ENCODE results near the gene ZNF496.

ZNF496 gene

DNA sequence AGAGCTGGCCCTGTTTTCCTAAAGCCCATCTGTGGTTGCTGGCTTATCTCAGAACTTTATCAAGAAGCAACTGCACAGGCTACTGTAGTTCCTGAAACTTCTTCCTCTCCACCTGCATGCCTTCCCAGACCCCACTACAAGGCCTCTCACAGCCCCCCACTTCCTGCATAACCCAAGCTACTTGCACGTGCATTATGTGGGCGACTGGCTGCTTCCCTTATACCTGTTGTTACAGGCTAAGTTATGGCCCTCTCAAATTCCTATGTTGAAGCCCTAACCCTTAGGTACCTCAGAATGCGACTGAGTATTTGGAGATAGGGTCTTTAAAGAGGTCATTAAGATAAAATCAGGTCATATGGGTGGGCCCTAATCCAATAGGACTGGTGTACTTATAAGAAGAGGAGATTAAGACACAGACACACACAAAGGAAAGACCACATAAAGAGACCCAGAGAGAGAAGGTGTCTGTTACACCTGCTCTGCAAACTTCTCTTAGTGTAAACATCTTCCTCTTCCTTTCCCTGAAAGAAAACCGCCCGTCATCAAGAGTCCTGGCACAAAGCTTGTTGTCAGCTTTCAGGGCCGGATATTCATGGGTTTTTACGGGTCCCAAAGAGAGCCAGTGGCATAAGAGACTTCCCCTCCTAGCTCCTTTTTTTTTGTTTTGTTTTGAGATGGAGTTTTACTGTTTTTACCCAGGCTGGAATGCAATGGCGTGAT is 5.1 kb downstream of the ZNF496 start:
- no peak for DNase-seq

DNA sequence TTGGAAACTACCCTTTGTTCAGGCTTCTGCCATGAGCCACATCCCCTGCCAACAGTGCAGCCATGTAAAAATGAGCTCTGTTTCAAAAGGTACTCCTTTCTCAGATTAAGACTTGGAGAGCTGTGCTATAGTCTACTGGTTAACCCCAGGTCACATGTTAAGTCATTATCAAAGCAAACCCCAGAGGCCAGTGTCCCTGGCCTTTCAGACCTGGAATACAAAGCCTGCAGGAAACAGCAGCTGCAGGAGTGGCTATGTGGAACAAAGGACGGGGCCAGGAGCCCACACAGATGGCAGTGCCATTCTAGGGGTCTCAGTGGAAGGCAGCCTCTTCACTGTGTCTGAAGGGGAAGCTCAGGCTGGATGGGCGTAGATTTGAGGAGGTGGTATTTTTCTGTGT is 6.7 kb downstream of the ZNF496 start:
- DNase-seq = no peak

DNA sequence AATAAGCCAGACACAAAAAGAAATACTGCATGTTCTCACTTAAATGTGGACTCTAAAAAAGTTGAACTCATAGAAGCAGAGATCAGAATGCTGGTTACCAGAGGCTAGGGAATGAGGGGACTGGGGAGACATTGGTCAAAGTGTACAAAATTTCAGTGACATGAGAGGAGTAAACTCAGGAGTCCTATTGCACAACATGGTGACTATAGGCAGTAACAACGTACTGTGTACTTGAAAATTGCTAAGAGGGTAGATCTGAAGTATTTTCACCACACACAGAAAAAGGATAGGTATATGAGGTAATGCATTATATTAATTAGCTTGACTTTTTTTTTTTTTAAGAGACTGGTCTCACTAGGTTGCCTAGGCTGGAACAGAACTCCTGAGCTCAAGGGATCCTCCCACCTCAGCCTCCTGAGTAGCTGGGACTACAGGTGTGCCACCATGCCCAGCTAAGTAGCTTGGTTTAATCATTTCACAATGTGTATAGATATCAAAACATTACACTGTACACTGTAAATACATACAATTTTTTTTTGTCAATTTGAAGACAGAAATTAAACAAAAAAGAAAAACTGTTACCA is 7.4 kb downstream of the ZNF496 start:
- DNase-seq = no peak

DNA sequence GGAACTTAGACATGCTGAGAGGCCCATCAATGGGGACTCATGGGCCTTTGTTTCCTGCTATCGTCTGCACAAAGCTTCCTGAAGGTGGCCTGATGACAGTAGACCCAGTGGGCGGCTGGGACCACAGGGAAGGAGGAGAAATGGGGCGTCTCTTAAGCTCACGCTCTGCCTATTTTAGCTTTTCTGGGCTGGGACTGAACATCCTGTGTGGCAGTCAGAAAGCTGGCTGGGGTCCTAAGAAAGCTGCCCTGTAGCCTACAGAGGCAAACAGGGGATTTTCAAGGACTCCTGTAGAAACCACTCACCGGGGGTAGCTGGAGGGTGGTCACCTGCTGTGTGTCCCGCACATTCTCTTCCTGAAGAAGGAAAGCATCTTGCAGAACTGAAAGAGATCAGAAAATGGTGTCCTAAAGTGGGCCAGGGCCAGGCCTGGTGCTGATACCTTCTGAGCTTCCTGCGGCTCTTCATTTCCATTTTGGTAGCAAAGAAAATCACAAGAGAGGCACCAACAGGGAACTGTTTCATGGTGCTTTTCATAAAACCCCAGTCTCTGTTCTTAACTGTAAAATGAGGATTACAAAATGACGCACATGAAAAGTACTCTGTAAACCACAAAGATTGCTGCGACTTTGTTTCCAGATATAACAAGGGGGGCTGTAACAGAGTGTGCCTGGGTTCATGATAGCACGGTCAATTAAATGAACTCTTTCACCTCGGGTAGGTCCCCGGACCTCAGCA is 8.6 kb downstream of the ZNF496 start:
- no peak for DNase-seq

DNA sequence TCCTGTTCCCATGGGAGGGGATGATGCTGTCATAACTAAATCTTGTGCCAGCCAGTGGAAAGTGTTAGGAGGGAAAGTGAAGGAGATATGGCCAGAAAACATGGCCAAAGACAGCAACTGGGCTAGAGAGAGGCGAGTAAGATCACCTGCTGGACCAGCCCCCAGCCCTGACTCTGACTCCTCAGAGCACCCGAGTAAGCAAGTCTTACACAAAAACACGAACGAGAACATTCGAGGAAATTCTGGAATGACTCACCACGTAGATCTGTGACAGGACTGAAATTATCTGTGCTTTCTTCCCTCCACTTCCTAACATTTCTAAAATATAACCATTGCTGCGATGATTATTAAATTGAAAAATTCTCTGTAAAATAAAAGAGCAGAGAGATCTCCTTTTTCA is 9.2 kb downstream of the ZNF496 start:
- no peak for DNase-seq

DNA sequence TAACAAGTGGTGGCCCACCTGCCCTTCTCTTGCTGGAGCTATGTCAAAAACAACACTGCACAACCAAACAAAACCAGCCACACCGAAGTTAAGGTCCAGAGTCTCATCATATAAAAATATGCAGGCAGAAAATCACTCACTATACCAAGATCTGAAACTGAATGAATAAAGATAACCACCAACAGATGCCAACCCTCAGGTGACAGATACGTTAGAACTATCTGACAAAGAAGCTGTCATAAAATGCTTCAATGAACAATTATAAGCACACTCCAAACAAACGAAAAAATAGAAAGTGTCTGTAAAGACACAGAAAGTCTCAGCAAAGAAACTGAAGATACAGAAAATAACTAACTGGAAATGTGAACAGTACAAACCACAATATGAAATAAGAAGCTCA is 14.0 kb downstream of the ZNF496 start:
- no peak for DNase-seq

DNA sequence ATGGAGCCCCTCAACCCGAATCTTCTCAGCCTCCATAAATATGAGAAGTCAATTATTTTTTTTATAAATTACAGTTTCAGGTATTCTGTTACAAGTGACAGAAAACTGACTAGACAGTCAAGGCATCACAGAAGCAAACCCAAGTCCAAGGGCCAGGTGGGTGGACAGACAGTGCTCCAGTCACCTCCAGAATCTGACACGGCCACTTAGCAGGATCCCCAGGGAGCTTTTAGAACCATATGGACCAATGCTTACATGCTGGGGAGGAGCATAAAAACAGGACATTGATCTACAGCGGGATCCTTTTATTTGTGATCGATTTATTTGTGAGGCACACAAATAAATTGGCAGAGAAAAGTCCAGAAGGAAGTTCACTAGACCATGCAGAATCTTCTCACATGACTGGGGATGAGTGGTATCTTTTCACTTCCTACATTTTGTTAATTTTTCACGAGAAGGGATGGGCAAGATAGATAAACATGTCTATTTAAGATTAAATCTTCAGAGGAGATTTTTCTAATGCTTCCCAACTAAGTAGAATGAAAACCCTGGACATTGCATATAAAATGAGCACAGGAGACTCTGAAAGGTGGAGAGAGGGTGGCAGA is 15.0 kb downstream of the ZNF496 start:
- no peak for DNase-seq

DNA sequence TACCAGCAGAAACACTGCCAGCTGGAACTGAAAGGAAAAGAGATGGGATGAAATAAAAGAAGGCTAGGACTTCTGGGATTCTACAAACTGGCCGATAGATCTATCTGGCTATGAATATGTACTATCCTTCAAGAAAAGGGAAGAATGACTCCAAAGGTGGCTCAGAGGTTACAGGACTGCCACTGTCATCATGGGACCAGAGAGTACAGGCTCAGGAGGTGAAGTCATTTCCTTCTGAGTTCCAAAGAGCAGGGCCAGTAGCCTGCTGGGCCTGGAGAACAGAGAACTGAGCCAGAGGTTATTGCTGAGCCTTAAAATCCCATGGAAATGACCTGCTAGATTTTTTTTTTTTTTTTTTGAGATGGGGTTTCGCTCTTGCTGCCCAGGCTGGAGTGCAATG is 27.6 kb downstream of the ZNF496 start:
- no peak for DNase-seq

DNA sequence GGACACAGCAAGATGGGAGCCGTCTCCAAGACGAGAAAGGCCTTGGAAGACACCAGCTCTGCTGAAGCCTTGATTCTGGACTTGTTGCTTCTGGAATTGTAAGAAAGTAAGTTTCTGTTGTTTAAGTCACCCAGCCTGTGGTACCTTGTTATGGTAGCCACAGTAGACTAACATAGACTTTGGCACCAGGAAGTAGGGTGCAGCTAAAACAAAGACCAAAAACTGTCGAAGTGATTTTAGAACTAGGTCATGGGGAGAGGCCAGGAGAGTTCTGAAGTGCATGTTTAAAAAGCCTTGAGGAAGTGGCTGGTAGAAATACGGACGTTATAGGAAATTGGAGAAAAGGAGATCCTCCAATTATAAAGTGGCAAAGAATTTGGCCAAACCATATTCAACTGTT is 28.5 kb downstream of the ZNF496 start:
- DNase-seq = no peak

DNA sequence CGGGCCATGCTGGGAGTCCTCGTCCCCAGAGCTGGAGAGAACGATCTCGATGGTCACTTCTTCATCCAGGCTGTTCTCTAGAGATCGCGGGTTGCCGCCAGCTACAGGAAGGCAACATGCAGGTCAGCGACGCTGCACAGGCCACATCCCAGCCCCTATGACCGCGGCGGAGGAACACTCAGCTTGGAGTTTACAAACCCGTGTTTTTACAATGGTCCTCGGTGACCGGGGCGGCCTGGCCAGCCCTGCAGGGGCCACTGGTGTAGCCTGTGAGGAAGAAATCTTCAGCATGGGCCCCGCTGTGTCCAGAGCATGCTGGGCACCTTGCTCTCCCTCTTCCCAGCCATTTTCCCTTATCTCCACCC is 30.5 kb downstream of the ZNF496 start:
- no peak for DNase-seq

DNA sequence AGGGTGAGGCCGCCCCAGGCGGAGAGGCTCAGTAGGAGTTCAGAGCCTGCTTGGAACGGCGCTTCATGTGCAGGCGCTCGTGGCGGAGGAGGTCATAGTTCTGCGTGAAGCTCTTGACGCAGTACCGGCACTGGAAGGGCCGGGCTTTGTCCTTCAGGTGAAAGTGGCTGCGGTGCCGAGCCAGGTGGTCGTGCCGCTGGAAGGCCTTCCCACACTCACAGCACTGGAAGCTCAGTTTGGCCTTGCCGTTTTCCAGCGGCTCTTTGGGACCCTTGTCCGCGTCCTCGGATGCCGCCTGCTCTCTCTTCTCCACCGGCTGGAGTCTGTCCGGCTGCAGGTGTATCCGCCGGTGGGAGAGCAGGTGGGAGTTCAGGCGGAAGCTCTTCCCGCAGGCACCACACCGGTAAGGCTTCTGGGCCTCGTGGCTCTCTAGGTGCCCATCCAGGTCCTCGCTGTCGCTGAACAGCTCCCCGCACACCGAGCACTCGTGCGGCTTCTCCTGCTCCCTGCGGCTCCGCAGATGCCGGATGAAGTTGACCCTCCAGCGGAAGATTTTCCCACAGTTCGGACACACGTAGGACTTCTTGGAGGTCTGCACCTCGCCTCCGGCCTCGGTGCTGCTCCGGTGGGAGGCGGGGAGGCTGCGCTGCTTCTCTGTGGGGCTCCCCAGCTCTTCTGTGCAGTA is 31.0 kb downstream of the ZNF496 start:
- no peak for DNase-seq

DNA sequence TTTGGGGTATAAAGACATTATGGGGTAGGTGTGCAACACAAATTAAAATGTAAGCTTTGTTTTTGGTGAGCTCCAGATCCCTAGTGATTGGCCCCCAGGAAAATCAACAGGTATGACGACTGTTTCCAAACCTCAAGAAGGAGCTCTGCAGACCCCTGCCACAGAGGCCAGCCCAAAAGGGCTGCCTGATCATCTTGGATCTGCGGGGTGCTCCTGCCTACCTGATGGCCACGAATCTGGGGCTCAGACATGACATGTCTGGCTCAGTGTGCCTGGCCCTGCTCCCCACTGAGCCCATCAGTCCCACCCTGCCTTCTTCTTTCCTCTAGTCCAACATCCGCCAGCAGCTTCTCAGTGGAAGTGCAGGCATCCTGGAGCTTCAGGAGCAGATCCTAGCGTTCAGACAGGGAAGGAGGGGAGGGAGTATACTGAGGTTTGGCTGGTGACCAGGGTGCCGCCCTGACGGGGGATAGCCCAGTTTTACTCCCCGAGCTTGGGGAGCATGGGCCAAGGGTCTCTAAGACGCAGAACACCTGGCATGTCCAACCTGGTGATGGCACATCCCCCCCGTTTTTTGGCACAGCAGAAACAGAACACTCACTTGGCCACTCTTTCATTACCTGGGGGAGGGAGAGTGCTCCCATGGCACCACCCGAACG is 31.8 kb downstream of the ZNF496 start:
- DNase-seq = no peak

DNA sequence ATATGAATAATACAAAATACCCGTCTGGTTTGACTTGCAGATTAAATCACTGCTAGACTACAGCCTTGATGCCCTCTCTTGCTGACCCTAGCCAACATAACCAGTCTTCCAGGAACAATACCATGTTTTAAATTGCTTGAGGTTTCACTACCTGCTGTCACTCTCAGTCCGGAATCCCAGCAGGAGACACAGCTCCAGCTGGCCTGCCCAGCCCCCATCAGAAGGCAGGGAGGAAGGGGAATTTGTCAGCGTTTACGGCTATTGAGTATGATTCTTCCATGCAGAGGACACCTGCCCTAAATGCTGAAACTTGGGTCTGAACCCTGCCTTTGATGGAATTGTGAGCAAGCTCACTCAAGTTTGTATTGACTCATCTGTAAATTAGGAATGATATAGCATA is 33.0 kb downstream of the ZNF496 start:
- no peak for DNase-seq

DNA sequence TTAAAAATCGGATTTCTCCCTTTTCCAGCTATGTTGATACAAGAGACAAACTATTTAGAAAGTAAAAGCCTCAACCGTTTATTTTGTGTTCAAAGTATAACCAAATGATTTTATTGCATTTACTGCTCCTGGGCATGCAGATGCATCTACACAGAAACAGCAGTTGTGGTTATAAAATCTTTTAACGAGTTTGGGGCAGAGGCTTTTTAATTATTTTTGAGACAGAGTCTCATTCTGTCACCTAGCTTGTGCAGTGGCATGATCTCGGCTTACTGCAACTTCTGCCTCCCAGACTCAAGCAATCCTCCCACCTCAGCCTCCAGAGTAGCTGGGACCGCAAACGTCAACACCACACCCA is 33.6 kb downstream of the ZNF496 start:
- DNase-seq = no peak

DNA sequence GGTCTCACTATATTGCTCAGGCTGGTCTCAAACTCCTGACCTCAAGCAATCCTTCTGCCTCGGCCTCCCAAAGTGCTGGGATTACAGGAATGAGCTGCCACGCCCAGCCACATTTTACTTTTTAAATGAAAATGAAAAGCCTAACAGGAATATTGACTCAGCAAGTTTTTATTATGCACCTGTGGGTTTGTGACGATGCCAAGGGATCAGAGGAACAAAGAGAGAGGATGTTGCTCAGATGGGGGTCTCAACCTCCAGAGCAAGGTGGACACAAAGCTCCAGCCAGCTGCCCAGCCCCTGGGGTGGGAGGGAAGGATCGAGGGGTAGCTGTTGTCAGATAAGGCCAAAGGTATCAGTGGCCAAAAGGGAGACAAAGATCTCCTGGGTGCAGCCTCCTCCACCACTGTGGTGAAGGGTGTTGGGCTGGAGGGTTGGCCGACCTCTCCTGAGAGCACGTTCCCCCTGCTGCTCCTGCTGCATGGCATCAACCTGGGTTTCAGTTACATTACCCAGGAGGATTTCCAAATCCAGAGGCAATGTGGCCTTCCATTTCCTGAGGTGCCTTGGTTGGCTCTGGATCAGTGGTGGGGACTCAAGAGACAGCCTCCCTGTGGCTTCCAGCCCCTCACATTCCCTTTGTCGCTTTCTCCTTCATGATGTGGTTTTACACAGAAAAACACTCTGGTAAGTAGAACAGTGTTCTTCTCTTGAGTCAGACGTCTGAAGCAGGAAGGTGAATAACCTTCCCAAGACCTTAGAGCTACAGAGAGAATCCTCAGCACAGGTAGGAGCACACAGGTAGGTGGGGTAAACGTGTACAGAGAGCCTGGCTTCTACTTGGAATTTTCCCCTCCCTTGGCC is 34.2 kb downstream of the ZNF496 start:
- no peak for DNase-seq

DNA sequence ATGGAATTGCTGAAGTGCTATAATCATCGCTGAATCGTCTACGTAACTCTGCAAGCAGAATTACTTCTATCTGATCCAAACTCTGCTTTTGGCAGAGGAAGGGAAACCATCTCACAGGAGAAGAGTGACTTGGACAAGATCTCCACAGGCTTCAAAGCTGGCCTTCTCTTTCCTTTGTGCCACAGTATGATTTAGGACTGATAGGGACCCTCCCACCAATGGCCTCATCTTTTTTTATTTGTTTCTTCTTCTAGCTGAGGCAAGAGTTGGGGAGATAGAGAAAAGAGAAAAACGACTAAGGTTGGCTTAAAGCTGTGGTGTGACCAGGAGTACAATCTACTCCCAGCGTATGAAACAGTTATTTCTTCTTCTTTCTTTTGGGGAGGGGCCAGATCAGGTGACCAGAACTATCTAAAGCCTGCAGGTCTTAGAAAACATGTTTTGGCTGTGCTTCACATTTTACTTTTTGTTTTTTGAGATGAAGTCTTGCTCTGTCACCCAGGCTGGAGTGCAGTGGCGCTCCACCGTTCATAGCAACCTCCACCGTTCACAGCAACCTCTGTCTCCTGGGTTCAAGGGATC is 35.0 kb downstream of the ZNF496 start:
- DNase-seq = no peak

DNA sequence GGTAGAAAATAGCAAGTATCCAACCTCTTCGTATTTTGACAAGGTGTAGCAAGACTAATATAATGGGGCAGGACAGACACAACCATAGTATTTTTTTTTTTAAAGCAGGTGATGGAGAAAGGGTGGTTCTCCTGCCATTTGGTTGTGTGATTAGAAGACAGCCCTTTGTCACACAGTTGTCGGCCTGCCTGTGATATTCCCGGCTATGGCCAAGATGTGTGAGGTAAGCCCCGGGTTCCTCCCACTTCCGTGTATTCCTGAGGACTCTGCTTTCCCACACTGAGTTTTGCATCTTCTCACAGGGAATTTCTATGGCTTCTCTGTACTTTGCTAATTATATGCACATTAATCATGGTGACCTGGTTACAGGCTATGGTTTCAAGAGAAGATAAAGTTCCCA is 35.9 kb downstream of the ZNF496 start:
- no peak for DNase-seq

DNA sequence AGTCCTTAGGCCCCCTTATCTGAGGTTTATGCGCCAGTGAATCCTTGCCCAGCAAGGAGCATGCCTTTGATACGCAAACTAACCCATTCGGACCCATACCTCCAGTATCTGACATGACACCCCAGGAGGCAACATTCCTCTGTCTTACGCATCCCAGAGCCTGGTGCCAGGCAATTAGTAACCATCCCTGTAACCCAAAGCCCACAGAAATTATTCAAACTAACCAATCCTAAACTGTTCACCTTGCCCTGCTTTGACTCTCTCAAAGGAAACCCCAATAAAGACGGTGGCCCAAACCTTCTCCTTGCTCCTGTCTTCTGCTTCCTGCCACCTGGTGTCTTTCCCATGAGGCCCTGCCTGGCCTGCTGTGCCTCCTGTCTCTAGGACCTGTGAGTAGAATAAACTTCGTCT is 36.4 kb downstream of the ZNF496 start:
- DNase-seq = no peak

DNA sequence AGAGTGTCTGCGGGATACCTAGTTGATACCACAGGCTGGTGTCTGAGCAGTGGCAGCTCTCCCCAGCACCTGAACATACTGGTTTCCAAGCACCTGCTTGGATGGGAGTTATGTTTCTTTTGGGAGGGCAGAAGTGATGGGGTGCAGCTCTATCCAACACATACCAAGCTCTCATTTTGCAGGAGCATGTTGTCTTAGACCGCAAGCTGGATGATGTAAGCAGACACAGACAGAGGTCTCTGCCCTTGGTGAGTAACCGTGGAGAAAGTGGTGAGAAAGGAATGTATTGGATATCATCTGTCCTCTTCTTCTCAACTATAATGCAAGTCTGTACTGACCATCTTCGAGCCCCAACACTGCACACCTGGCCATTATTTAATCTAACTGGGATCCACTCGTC is 37.4 kb downstream of the ZNF496 start:
- DNase-seq = no peak

DNA sequence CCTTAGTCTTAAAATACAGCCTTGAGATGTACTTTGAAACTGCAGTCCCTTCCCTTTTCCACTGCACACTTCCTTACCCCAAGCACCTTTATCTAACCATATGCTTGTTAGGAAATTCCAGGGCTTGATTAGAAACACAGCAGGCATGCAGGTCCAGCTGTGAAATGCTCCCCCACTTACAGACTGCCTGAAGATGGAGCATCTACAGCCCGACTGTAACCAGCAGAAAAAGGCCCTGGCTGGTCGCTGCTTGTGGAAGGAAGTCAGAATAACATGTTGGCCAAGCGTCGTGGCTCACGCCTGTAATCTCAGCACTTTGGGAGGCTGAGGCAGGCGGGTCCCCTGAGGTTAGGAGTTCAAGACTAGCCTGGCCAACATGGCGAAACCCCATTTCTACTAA is 38.6 kb downstream of the ZNF496 start:
- DNase-seq = no peak

DNA sequence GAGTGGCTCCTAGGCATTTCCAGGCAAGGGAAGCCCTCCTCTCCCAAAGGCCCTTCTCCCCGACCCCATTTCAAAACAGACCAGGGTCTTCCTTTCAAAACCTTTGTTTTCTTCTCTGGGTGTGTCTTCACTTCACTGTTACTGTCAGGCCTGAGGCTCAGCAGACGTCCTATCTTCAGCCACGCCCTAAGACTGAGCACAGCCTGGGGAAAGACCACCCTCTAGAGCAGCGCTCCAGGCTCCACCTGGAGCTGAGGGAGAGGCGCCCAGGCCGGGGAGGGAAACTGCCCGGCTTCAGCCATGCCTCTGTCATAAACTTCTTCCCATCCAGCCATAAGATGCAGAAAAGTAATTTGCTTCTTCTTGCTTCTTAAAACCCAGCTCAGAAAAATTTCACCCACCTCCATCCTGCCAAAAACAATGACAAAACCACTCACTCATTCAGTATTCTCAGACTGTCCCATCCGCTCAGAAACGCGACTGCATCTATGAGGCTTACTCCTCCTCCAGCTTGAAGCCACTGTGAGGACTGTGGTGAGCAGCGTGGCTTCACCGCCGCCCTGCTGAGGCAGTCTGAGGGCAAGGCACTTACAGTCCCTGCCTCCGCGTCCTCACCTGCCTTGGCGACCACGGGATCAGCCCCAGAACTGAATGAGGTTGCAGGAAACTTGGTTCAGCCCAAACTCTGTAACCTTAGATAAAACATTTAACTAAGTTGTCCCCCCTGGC is 39.7 kb downstream of the ZNF496 start:
- DNase-seq = no peak

Data from NCI-H2029 treated with DMSO at 0.1 percent for 48 hours (cell line).